OCI-LY7 (cell line): ENCODE results near the gene ACAP1. TPM values are rescaled to one million over a fixed set of nuclear protein-coding genes. Genes with fewer than 3 reads are reported as not detected.

Source experiments
- BruUV-seq: library from RNA; stranded (reverse); fragments of 400-500 nt; replicated peaks from 2 replicates; lab custom pipeline; 2021; lab: Mats Ljungman, UMichigan
- CTCF ChIA-PET: fragments of 300-600 bp; sonication (Branson Sonifier 250); formaldehyde crosslinking; loops from one replicate; lab custom pipeline; 2022; ENCODE audit warnings: antibody characterized with exemption; ENCODE audit not compliant: unreplicated experiment; lab: Charles Lee
- POLR2A ChIA-PET: fragments of 300-600 bp; sonication (Branson Sonifier 250); formaldehyde crosslinking; loops from one replicate; lab custom pipeline; 2022; ENCODE audit warnings: antibody characterized with exemption; lab: Charles Lee
- DNase-seq: peaks from one replicate; pipeline ENCODE4 v3.0.0-alpha.2; 2015; ENCODE audit warnings: low spot score
- H2AFZ ChIP-seq: fragments of 200-600 bp; sonication (generic), shearing (Covaris generic); 2 replicates; pipeline ENCODE4 v1.6.1; 2014; ENCODE audit warnings: mild to moderate bottlenecking, antibody characterized with exemption, low read length, moderate library complexity
- H3K27ac ChIP-seq: fragments of 200-600 bp; sonication (generic); 2 replicates; pipeline ENCODE4 v1.5.1; 2014; ENCODE audit warnings: mixed run types, low read depth, mild to moderate bottlenecking, moderate library complexity, low read length, inconsistent platforms; ENCODE audit not compliant: poor library complexity, severe bottlenecking
- H3K36me3 ChIP-seq: fragments of 200-600 bp; sonication (generic); 2 replicates; pipeline ENCODE4 v1.6.1; 2014; ENCODE audit warnings: mild to moderate bottlenecking, antibody characterized with exemption, low read length, moderate library complexity, mixed read lengths; ENCODE audit not compliant: insufficient read depth
- H3K4me1 ChIP-seq: fragments of 200-600 bp; sonication (generic); 2 replicates; pipeline ENCODE4 v1.5.1; 2014; ENCODE audit warnings: mild to moderate bottlenecking, low read length; ENCODE audit not compliant: insufficient read depth, poor library complexity, severe bottlenecking
- H3K4me2 ChIP-seq: fragments of 200-600 bp; sonication (generic); 2 replicates; pipeline ENCODE4 v1.6.1; 2014; ENCODE audit warnings: mild to moderate bottlenecking, low read length
- H3K4me3 ChIP-seq: fragments of 200-600 bp; sonication (generic); 2 replicates; pipeline ENCODE4 v1.5.1; 2014; ENCODE audit warnings: mild to moderate bottlenecking, low read depth, low read length; ENCODE audit not compliant: poor library complexity, severe bottlenecking
- H3K79me2 ChIP-seq: fragments of 200-600 bp; sonication (generic); 2 replicates; pipeline ENCODE4 v1.6.1; 2016; ENCODE audit warnings: low read depth, mild to moderate bottlenecking, low read length, moderate library complexity, mixed read lengths; ENCODE audit not compliant: insufficient read depth
- H3K9me2 ChIP-seq: fragments of 200-600 bp; sonication (generic); 2 replicates; pipeline ENCODE4 v1.6.1; 2016; ENCODE audit warnings: mild to moderate bottlenecking, low read length, mixed read lengths; ENCODE audit not compliant: insufficient read depth
- H3K9me3 ChIP-seq: fragments of 200-600 bp; sonication (generic); 2 replicates; pipeline ENCODE4 v1.6.1; 2014; ENCODE audit warnings: mild to moderate bottlenecking, mixed run types, low read length, mixed read lengths
- H4K20me1 ChIP-seq: fragments of 200-600 bp; sonication (generic); 2 replicates; pipeline ENCODE4 v1.6.1; 2014; ENCODE audit warnings: mild to moderate bottlenecking, antibody characterized with exemption, low read length, moderate library complexity, mixed read lengths; ENCODE audit not compliant: insufficient read depth
- CTCF ChIP-seq: fragments of 200-600 bp; sonication (generic); conservative IDR thresholded peaks from 2 replicates; pipeline ENCODE4 v1.5.1; 2014; ENCODE audit warnings: mild to moderate bottlenecking, antibody characterized with exemption, low read length, moderate library complexity, mixed read lengths
- EZH2phosphoT487 ChIP-seq: fragments of 200-600 bp; sonication (generic); IDR thresholded peaks from 2 replicates; pipeline ENCODE4 v1.6.1; 2018; ENCODE audit warnings: low read depth, borderline replicate concordance, mild to moderate bottlenecking, mixed run types, antibody characterized with exemption, low read length, moderate library complexity, mixed read lengths
- intact Hi-C: fragments of 100-400 bp; cut with micrococcal nuclease; formaldehyde crosslinking; loops from one replicate; pipeline ENCODE4 v1.10.0; 2022; ENCODE audit not compliant: unreplicated experiment
- total RNA-seq, 2 experiments: library from RNA; depleted of rRNA in 1 of 2; stranded (reverse); fragments of >200 nt in 1 of 2; shearing (Covaris generic) in 1 of 2; gene quantifications; 2 replicates each; pipeline ENCODE4 v1.2.3, GENCODE V29; 2014 to 2022

ACAP1 gene
- total RNA-seq, 2 experiments from 2014 or later, result 117 to 259 TPM

- peaks cover 15% of the 10 kb centered on the region for H3K36me3 ChIP-seq
- BruUV-seq, result no TSS peak
- intact Hi-C loops, result loop anchor here (1.0 to 5.0 kb wide), 5 partner anchors 36 to 334 kb away; partner anchors contain the start of genes GPS2, POLR2A, SLC2A4 and TMEM256
- no peak for TF ChIP-seq EZH2phosphoT487
- TF ChIP-seq CTCF, result no peak
- H2AFZ ChIP-seq, result no peak overlapping the region
- CTCF ChIA-PET, result no interaction called here
- no peak for DNase-seq
- POLR2A ChIA-PET, result interaction anchor here (0.7 kb wide), 1 partner anchor 16 kb away, joined by 4 read pairs; no protein-coding TSS in a partner anchor
- no peaks in the 10 kb centered on the region for H3K9me2 ChIP-seq
- H3K9me3 ChIP-seq, result no peaks in the 10 kb centered on the region
- no peaks in the 10 kb centered on the region for H3K79me2 ChIP-seq
- H3K27ac ChIP-seq, result no peak overlapping the region
- H3K4me3 ChIP-seq, result peak overlapping the region; percentile 75
- H4K20me1 ChIP-seq, result no peaks in the 10 kb centered on the region
- H3K4me1 ChIP-seq, result peaks cover 36% of the 10 kb centered on the region
- peak overlapping the region; percentile 91 for H3K4me2 ChIP-seq
These were observed 16.7 kb downstream of the ACAP1 start for GRCh38 chr17:7352910-7353635.

GRCh38 chr17:7354262-7354843 lies 18.0 kb downstream of the ACAP1 start:
- TF ChIP-seq CTCF (no peak), EZH2phosphoT487 (no peak)
- Histone ChIP-seq H3K36me3 (0 out of 2 replicates have a peak, but pooled peaks cover 6% of the 10 kb centered on the region), H2AFZ (no peak overlapping the region), H3K9me3 (no peaks in the 10 kb centered on the region), H3K27ac (no peak overlapping the region), H3K4me3 (no peak overlapping the region), H3K4me2 (no peak overlapping the region), H3K9me2 (no peaks in the 10 kb centered on the region), H3K79me2 (no peaks in the 10 kb centered on the region), H4K20me1 (no peaks in the 10 kb centered on the region), H3K4me1 (peaks cover 35% of the 10 kb centered on the region)
- intact Hi-C loops, result loop anchor here (5.0 kb wide), 3 partner anchors 37 to 333 kb away; partner anchors contain the start of genes GPS2, TMEM256, TP53 and WRAP53
- BruUV-seq, result no TSS peak
- CTCF ChIA-PET, result interaction anchor here (0.5 to 2.6 kb wide), 2 partner anchors 82 to 206 kb away, joined by 4 to 13 read pairs; no protein-coding TSS in a partner anchor
- POLR2A ChIA-PET, result no interaction called here
- no peak for DNase-seq
